ENCODE results near the gene SUMO2.
"Not testable (repeated sequence)": the region's sequence is repeated elsewhere in the genome, so short reads cannot be mapped to it uniquely, and the experiment has no call there.

Gene SUMO2

DNA sequence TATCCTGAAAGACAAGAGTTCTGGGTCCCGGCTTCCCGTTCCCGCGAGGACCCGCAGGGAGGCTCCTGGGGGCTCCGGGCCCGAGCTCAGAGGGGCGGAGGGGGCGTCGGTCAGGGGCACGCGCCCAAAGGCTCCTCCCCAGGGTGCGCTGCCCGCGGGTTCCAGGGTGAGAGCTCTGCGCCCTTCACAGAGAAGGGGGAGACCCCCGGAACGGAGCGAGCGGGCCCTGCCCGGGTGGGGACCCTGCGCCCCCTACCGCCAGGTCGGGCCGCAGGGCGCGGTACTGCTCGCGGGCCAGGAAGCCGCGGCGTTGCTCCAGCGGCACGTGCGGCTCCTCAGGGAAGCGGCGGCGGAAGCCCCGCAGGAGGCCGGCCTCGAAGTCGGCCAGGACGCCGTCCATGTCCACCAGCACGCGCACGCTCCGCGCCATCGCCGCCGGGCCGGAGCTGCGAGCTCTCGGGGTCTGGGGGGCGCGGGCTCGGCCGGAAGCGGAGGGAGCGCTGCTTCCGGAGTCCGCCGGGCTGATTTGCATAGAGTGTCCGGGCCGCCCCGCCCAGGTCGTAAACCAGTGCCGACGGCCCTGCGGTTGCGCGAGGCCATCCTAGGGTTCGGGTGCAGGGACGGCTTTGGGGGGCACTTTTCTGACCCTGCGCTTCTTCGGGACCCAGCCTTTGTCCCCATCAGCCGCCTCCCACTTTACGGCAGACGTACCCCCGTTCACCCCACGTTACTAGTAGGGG lies 51.3 kb downstream of the SUMO2 start, which contains the start of gene NT5C:
Gene NT5C, minus strand, starts transcription at position 465 of the 740 bp plus-strand sequence. Its CDS starts 35 bp downstream, at position 430.
- H3K4me3 ChIP-seq (ENCODE audit: low read depth, low read length): peak within 1 kb of the TSS; percentile 84

DNA sequence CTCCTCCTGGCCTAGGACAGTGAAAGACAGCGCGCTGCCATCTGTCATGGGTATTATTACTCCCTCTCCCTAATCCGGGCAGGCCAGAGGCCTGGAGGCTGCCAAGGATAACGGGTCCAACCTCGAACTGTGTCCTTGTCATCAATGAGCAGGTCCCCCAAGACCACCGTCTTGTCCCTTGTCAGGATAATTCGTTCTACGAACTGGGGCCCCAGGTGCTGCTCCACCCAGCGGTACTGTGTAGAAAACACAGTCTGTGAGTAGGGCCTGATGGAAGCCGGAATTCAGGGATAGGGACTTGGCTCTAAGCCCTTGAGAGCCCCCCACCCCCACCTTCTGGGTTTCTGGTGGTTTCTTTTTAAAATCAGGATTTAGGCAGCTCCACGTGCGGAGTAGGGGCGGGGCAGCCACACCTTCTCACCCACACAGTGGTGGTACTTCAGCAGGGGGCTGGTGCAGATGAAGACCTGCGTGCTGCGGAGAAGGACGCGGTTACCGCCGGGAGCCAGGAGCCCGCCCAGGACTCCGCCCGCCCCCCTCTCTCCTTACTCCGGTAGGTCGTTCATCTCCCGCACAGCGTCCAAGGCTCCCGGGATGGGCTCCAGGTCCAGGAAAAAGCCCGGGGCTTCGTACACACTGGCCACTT lies 52.0 kb downstream of the SUMO2 start:
- H3K4me3 ChIP-seq (ENCODE audit: low read depth, low read length): peak overlapping the region; percentile 84
- TF ChIP-seq, protein P1, sequence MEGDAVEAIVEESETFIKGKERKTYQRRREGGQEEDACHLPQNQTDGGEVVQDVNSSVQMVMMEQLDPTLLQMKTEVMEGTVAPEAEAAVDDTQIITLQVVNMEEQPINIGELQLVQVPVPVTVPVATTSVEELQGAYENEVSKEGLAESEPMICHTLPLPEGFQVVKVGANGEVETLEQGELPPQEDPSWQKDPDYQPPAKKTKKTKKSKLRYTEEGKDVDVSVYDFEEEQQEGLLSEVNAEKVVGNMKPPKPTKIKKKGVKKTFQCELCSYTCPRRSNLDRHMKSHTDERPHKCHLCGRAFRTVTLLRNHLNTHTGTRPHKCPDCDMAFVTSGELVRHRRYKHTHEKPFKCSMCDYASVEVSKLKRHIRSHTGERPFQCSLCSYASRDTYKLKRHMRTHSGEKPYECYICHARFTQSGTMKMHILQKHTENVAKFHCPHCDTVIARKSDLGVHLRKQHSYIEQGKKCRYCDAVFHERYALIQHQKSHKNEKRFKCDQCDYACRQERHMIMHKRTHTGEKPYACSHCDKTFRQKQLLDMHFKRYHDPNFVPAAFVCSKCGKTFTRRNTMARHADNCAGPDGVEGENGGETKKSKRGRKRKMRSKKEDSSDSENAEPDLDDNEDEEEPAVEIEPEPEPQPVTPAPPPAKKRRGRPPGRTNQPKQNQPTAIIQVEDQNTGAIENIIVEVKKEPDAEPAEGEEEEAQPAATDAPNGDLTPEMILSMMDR (IDR thresholded peaks at IDR 0.05; ENCODE audit: borderline replicate concordance, insufficient read depth, low read depth, low read length): peak; percentile 60; the same call in 1 of the 2 replicates

More for the DNA sequence above, 51.3 kb downstream of the SUMO2 start, which contains the start of gene NT5C:
- TF ChIP-seq, protein P1 (IDR thresholded peaks at IDR 0.05; ENCODE audit: borderline replicate concordance, insufficient read depth, low read depth, low read length): peak; percentile 86

DNA sequence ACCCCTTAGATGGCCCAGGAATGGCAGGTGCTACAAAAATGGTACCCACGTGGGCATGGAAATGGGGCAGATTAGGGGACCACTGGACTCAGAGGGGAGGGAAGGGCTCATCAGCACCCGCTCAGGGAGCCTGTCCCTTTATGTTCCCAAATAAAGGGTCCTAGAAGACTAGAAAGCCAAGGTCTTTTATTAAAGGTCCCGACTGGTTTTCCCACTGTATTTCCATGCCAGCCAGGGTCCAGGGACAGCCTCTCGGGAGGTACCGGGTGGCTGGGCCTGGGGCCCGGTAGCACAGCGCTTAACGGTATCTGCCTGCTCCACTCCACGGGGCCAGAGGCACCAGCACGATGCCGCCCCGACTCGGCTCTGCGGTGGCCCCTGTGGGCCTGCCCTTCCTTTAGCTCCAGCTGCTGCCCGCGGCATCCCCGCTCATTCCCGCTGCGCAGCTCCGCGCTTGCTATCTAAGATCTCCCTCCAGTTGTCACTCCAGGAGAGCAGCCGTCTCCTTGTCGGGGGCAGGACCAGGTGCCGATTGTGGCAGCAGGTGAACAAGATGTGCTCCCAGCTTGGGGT lies 52.6 kb downstream of the SUMO2 start:
- TF ChIP-seq, protein P1 (IDR thresholded peaks at IDR 0.05; ENCODE audit: borderline replicate concordance, insufficient read depth, low read depth, low read length): no peak
- H3K4me3 ChIP-seq (ENCODE audit: low read depth, low read length): peak overlapping the region; percentile 84

DNA sequence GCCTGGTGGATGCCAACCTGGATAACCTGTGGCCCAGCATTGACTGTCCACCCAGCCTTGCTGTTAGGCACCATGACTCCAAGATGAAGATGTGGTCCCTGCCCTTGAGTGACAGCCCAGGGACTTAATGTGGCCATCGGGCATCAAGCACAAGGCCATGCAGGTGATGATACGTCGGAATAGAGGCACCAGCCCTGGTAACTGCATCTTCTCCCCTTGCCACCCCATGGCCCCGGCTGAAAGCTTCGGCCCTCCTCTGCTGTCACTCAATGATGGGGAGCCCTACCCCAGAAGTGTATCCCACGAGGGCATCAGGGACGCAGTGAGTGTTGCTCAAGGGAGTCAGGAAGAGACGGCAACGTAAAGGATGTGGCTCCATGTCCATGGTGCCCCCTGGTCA lies 53.2 kb downstream of the SUMO2 start:
- no peak overlapping the region for H3K4me3 ChIP-seq (ENCODE audit: low read depth, low read length)
- TF ChIP-seq, protein P1 (IDR thresholded peaks at IDR 0.05; ENCODE audit: borderline replicate concordance, insufficient read depth, low read depth, low read length): no peak

DNA sequence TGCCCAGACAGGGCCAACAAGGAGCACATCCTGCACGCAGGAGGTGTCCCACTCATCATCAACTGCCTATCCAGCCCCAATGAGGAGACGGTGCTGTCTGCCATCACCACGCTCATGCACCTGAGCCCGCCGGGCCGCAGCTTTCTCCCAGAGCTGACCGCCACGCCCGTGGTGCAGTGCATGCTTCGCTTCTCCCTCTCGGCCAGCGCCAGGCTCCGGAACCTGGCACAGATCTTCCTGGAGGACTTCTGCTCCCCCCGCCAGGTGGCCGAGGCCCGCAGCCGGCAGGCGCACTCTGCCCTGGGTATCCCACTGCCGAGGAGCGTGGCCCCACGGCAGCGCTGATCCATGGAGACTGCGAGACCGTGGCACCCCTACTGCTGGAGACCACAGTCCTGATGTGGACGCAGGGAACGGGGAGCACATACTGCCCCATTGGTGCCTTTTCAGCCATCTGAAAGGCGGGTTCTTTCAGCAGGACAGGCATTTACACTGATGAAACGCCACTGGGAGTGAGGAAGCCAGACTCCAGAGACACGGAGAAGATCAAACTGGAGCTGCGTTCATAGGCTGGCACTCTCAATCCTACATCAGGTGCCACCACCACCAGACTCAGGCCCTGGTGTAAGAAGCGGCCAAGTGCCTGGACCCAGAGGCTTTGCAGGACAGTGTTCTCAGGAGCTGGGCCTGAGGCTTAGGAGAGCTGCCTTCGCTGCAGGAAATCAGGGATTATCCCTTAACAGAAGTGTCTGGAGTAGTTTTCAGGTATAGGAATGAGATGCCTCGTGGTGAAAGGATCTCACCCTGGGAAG lies 53.9 kb downstream of the SUMO2 start:
- TF ChIP-seq, protein P1 (IDR thresholded peaks at IDR 0.05; ENCODE audit: borderline replicate concordance, insufficient read depth, low read depth, low read length): no peak
- no peak overlapping the region for H3K4me3 ChIP-seq (ENCODE audit: low read depth, low read length)

DNA sequence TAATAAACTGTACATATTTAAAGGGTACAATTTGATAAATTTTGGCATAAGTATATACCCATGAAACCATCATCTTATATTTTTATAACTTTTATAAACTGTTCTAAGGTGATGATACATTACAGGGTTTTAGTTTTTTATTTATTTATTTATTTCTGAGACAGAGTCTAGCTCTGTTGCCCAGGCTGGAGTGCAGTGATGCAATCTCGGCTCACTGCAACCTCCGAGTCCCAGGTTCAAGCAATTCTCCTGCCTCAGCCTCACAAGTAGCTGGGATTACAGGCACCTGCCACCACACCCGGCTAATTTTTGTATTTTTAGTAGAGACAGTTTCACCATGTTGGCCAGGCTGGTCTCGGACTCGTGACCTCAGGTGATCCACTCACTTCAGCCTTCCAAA lies 54.8 kb downstream of the SUMO2 start:
- not testable (repeated sequence) for H3K4me3 ChIP-seq (ENCODE audit: low read depth, low read length)

DNA sequence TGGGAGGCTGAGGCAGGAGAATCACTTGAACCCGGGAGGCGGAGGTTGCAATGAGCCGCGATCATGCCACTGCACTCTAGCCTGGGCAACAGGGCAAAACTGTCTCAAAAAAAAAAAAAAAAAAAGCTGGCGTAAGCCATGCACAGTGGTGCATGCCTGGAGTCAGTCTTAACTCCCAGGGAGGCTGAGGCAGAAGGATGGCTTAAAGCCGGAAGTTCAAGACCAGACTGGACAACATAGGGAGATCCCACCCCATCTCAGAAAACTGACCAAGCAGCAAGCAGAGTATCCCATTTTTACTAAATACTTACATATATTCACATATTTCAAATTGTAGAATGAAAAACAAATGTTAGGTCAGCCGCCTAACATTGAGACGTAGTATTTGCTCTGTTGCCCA lies 55.8 kb downstream of the SUMO2 start:
- H3K4me3 ChIP-seq (ENCODE audit: low read depth, low read length): no peak overlapping the region
- TF ChIP-seq, protein P1 (IDR thresholded peaks at IDR 0.05; ENCODE audit: borderline replicate concordance, insufficient read depth, low read depth, low read length): no peak
